Measurements from ENCODE around the gene TEAD4. TPM values are rescaled to one million over a fixed set of nuclear protein-coding genes. Genes with fewer than 3 reads are reported as not detected.
A peak's percentile ranks its signal among the peaks of the same experiment; 100 is the strongest.

TEAD4 gene
- total and polyA plus RNA-seq, 8 donors = 17.4 to 43.8 (median 29.5) TPM

DNA sequence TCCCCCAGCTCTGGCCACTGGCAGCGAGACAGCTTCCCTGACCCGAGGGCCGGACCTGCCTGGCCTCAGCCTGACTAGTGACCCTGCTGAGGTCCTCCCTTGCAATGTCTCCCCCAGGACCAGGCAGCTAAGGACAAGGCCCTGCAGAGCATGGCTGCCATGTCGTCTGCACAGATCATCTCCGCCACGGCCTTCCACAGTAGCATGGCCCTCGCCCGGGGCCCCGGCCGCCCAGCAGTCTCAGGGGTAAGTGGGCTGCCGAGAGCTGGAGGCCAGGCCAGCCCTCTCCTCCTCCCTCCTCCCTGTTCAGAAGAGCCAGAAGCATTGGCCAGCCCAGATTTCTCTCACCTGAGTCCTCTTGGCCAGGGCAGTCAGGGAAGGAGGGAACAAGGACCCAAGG, 58.1 kb downstream of the TEAD4 start:
- Histone ChIP-seq H3K4me1 (no peaks in the 10 kb centered on the region), H3K27me3 (no peaks in the 10 kb centered on the region), H3K9me3 (no peaks in the 10 kb centered on the region), H3K4me3 (no peak overlapping the region), H3K36me3 (peaks cover 0 to 7% (median 0%) of the 10 kb centered on the region in 3 donors), H3K27ac (no peak overlapping the region)
- DNase-seq (peak in 1 of 6 donors; percentile 16), ATAC-seq (no peak), FAIRE-seq (no peak)
- WGBS, 2 donors = 93% methylated on average over 11 of the region's 11 CpGs
- intact Hi-C loops (cut with DNase I) = no loop called here
- TF ChIP-seq CTCF (IDR thresholded peaks at IDR 0.05) = no peak

DNA sequence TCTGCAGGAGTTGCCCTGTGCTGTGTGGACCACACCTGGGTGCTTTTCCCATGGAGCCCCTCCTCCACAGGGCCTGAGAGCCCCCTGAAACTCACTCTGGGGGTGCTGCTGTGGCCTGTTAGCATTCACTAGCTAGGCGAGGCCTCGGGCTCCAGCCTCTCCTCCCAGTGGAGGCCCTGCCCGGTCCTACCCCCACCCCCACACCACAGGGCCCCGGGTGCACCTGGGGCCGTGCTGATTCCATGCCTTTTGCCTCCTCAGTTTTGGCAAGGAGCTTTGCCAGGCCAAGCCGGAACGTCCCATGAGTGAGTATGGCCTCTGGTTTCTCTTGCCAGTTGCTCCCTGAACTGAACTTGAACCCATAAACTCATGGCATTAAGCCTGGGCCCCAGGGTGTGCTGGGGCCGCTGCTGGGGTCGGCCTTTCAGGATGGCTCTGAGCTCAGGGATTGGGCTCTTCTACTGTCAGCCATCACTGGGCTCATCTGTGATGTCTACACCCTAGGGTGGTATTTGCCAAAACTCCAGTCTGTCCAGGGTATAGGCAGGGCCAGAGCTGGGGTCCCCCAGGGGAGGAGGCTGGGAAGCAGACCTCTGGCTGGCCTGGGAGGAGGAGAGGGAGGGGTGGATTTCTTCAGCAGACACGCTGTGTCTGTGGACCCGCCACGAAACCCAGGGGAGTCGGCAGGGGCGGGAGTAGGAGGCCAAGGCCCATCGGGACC, 59.2 kb downstream of the TEAD4 start:
- DNase-seq = peak in 2 of 6 donors; percentile 9 to 51
- 91 to 92% methylated on average over 15 of the region's 15 CpGs for WGBS, 2 donors
- intact Hi-C loops (cut with DNase I) = no loop called here

DNA sequence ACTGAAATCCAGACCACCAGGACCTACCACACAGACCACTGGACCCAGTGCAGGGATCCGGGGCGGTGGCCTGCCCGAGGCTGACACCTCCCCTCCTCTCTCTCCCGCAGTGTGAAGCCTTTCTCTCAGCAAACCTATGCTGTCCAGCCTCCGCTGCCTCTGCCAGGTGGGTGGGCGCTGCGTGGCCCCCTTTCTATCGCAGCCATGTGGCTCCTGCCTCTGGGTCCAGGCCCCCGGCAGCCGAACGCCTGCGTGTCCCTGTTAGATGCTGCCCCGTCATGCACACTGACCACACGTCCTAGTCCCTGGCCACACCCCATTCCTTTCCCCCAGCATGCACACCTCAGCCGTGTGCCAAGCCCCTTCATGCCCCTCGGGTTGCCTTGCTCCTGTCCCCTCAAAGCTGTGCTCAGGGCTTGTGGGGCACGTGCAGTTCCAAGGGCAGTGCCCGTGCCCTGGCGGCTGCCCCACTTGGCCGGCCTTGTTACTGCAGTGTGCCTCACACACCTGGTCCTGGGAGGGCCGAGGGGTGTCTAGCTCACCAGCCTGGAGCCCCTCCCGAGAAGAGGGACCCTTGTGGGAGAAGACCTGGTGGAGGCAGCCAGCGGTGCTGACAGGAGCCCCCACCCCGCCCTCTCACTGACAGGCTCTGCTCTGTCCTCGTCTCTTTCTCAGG, 59.9 kb downstream of the TEAD4 start:
- Histone ChIP-seq H3K4me3 (no peak overlapping the region), H3K36me3 (peaks cover 0 to 7% (median 0%) of the 10 kb centered on the region in 3 donors), H3K27ac (no peak overlapping the region), H3K9me3 (no peaks in the 10 kb centered on the region), H3K27me3 (no peaks in the 10 kb centered on the region), H3K4me1 (no peaks in the 10 kb centered on the region)
- ATAC-seq (no peak), DNase-seq (peak in 2 of 6 donors; percentile 15 to 67), FAIRE-seq (no peak)
- intact Hi-C loops (cut with DNase I) = no loop called here
- 90 to 93% methylated on average over 22 to 25 of the region's 25 CpGs for WGBS, 2 donors
- no peak for TF ChIP-seq CTCF (IDR thresholded peaks at IDR 0.05)

More for the DNA sequence above, 59.2 kb downstream of the TEAD4 start:
- ATAC-seq (no peak), FAIRE-seq (no peak)
- Histone ChIP-seq H3K36me3 (peaks cover 0 to 7% (median 0%) of the 10 kb centered on the region in 3 donors), H3K27me3 (no peaks in the 10 kb centered on the region), H3K4me3 (no peak overlapping the region), H3K27ac (no peak overlapping the region), H3K4me1 (no peaks in the 10 kb centered on the region), H3K9me3 (no peaks in the 10 kb centered on the region)
- no peak for TF ChIP-seq CTCF (IDR thresholded peaks at IDR 0.05)

DNA sequence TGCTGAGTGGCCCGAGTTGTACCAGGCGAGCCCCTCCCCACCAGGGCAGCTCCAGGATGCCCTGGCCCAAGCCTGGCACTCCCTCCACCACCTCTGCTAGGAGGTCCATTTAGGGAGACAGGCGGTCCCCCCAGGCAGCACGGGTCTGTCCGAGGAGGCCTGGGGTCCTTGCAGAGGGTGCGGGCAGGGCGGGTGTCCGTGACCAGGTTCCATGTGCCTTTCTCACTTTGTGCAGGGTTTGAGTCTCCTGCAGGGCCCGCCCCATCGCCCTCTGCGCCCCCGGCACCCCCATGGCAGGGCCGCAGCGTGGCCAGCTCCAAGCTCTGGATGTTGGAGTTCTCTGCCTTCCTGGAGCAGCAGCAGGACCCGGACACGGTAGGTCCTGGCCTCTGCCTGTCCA, 61.2 kb downstream of the TEAD4 start:
- DNase-seq (peak in 2 of 6 donors; percentile 5 to 58), ATAC-seq (no peak), FAIRE-seq (no peak)
- Histone ChIP-seq H3K9me3 (no peaks in the 10 kb centered on the region), H3K27me3 (no peaks in the 10 kb centered on the region), H3K4me3 (no peak overlapping the region), H3K27ac (no peak overlapping the region), H3K36me3 (peaks cover 0 to 7% (median 0%) of the 10 kb centered on the region in 3 donors), H3K4me1 (no peaks in the 10 kb centered on the region)
- no peak for TF ChIP-seq CTCF (IDR thresholded peaks at IDR 0.05)
- WGBS, 2 donors = 92 to 95% methylated on average over 16 of the region's 16 CpGs
- intact Hi-C loops (cut with DNase I) = no loop called here
